Colon (tissue), 2 donors: ENCODE measurements around the gene SUGP2.

Experiments used
- FAIRE-seq: peaks from 2 replicates; lab custom pipeline; 2012; peaks lifted over from hg19 to GRCh38; lab: Jason Lieb, UNC
- donor health status: control.
- donor health status: control.

The SUGP2 gene

DNA sequence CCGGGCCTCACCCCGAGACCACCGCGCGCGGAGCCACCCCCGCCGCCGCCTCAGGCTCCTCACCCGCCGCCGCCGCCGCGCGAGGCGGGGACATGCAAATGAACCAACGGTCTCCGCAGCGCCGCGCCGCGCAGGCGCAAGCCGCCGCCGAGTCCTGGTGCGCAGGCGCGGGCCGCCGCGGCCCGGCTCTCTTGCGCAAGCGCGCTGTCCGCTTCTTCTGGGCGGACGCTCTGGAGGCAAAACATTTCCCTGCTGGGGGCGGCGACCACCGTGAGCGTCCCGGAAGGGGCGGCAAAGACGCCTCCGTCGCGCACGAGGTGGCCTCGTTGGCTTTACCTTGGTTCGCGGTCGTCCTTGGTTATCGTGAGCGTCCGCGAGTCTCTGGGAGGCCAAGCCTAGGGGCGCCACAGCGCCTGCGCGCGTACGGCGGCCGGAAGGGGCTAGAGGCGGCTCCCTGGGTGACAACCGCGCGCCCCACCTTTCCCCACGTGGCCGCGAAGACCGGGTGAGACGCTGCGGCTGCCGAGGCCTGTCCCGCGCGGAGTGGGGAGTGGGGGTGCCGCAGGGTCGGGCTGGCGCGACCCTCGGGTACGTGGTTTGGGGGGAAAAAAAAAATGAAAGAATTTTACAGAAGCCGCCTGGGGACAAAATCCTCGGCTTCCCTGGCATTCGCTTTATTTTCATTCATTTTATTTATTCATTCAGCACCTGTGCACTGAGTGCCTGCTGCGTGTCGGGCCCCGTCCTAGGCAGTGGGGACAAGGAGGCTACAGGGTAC is at the start of gene SUGP2, which contains the start of gene ARMC6:
SUGP2 (minus strand) TSS at position 92 of the 778 bp plus-strand sequence. CDS start 2,446 bp downstream, outside the sequence.
ARMC6 (plus strand) TSS at position 178 of the 778 bp plus-strand sequence. CDS start 607 bp downstream, outside the sequence.
- no peak for FAIRE-seq

DNA sequence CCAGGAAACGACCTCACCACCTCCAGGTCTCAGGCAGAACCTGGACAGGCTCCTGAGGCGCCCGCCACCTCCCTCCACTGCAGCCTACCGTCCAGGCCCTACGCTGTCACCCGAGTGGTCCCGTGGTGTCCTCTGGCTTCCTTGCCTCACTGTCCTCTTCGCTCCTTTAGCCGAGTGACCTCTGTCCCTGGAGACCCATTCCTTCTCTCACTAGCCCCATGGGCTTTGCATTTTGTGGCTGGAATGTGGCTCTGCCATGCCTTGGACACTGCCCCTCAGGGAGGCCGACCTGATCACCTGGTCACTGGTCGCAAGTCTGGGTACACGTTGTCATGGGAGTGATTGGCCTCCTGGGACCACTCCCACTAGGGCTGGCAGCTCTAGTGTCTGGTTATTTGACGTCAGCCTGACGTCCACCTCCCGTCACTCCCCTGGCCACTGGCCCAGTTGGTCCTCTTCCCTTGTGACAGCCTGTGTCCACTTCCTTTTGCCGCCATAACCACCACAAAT is 48.4 kb upstream of the SUGP2 start:
- no peak for FAIRE-seq

DNA sequence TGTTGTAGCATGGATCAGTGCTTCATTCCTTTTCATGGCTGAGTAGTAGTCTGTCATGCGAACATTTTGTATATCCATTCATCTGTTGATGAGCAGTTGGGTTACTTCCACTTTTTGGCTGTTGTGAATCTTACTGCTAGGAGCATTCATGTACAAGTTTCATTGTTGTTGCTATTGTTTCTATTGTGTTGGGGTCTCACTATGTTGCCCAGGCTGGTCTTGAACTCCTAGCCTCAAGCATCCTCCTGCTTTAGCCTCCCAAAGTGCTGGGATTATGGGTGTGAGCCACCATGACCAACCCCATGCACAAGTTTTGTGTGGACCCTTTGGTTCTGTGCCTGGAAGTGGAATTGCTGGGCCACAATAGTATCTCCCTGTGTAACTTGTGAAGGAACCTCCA is 46.3 kb upstream of the SUGP2 start:
- FAIRE-seq: no peak

DNA sequence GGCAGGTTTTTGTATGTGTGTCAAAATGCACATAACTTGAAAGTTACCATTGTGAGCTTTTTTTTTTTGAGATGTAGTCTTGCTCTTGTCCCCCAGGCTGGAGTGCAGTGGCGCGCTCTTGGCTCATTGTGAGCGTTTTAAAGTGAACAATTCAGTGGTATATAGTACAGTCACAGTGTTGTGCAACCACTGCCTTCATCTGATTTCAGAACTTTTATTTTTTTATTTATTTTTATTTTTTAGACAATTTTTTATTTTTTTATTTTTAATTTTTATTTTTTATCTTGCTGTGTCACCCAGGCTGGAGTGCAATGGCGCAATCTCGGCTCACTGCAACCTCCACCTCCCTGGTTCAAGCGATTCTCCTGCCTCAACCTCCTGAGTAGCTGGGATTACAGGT is 45.5 kb upstream of the SUGP2 start:
- no peak for FAIRE-seq

DNA sequence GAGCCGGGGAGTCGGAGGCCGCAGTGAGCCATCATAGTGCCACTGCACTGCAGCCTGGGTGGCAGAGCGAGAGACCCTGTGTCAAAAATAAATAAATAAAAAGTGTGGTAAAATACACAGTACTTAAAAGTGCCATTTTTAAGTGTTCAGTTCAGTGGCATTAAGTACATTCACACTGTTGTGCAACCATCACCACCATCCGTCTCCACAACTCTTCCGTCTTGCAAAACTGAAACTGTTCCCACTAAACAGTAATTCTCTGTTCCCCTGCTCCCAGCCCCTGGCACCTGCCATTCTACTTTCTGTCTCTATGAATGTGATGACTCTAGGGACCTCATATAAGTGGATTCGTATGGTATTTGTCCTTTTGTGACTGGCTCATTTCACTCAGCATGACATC is 43.8 kb upstream of the SUGP2 start:
- no peak for FAIRE-seq

DNA sequence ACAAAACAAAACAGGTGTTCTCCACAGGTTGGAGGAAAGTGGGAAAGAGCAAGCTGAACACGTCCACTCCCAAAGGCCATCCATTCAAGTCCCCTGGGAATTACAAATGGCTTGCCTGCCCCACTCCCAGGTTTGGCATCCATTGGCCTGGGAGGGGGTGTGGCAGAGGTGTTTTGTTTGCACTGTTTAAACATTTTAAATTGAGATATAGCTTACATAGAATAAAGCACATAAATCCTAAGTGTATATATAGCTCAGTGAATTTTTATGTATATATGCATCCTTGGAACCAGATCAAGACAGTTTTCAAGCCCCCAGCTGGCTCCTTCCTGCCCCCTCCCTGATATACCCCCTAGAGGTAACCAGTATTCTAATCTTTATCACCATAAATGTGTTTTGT is 43.2 kb upstream of the SUGP2 start:
- no peak for FAIRE-seq

DNA sequence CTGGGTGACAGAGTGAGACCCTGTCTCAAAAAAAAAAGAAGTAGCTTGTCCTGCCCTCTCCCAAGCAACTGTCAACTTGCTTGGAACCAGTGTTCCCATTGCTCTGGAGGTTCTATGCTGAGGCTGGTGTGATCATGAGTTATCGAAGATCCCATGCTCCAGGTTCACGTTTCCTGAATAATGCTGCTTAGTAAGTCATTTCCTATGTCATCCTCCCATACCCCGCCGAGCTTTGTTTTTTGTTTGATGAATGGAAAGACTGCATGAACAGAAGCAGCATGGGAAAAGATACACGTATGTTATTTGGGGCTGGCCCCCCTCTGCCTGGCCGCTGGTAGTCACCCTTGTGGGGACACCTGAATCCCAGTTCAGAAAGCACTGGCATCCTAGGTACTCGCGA is 41.8 kb upstream of the SUGP2 start:
- FAIRE-seq: no peak

DNA sequence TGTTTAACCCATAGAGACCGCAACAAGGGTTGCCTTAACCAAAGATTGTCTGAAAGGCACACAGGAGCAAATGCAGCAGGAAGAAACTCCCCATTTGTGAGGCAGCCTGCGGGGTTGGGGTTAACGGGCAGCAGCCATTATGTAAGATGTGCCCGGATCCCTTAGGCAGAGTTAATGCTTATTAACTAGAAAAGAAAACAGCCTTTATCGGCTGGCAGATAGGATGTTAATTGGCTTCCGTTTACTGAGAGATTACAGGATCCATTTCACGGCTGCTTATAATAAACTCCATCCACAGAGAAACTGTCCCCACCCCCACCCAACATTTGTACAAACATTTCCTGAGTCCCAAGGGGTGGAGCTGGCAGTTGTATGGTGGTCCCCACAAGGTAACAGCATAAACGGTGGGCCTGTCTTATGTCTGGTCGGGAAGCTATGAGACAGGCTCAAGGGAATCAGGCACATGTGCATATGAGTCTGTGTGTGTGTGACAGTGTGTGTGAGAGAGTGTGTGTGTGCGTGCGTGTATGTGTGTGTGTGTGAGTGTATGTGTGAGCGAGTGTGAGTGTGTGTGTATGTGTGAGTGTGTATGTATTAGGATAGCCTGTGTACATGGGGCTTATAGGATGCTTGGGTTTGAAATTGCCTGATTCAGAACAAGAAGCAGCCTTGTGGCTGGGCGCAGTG is 41.0 kb upstream of the SUGP2 start:
- FAIRE-seq: no peak

DNA sequence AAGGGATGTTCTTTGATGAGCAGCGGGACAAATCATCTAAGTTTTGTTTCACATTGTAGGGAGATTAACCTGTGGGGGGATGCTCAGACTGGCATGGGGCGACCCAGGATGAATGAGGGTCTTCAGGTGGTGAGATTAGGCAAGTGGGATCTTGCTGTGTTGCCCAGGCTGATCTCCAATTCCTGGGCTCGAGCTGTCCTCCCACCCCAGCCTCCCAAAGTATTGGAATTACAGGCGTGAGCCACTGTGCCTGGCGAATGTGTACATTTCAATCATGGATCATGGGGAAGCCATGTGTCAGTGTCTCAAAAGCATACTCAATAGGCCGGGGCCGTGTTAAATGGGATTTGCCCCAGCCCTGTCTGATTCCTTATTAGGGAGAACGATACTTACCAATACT is 38.6 kb upstream of the SUGP2 start:
- no peak for FAIRE-seq

DNA sequence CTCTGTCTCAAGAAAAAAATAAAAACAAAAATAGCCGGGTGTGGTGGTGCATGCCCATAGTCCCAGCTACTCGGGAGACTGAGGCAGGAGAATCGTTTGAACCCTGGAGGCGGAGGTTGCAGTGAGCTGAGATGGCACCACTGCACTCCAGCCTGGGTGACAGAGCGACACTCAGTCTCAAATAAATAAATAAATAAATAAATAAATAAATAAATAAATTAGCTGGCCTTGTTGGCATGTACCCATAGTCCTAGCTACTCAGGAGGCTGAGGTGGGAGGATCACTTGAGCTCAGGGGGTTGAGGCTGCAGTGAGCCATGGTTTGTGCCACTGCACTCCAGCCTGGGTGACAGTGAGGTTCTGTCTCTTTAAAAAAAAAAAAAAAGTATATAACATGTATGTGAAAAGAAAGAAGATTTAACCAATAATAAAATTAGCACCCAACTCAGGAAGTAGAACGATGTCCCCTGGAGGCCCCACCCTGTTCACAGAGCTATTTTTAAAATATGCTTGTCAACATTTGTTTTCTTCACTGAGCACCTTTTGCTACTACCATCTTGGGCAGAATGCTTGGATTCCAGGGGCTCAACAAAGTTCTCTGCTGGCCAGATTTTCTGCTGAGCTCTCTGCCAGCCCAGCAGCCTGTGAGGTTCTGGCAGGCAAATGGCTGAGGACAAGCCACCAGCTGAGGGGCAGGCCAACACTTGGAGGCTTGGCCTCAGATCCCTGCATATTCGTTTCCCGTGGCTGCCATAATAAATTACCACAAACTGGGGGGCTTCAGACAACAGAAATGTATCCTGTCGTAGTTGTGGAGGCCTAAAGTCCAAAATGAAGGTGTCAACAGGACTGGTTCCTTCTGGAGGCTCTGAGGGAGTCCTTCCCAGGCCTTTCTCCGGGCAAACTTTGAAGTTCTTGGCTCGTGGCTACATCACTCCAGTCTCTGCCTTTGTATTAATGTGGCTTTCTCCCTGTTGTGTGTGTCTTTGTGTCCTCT is 35.6 kb upstream of the SUGP2 start:
- FAIRE-seq: no peak

DNA sequence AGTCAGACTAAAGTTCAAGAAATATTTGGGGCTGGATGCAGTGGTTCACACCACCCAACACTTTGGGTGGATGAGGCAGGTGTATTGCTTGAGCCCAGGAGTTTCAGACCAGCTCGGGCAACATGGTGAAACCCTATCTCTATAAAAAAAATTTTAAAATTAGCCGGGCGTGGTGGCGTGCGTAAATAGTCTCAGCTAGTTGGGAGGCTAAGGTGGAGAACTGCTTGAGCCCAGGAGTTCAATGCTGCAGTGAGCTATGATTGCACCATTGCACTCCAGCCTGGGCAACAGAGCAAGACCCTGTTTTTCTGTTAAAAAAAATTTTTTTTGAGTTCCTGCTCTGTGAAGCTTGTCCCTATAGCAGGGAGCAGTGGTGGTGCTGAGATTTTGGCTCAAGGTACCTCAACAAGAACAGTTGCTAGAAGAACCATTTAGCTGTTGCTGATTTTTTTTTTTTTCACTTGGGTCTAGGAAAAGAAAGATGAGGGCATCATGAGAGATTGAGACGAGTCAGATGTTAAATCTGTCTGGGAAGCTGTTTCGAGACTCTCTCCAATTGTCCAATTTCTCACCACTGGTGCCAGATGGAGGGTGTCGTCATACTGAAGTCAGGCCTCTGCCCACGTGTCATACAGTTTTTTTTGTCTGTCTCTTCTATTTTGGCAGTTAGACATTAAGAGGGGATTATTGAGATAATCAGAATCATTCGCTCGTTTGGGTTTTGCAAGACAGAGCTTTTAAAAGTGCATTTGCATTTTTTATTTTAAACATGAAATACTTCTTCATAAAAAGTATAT is 34.2 kb upstream of the SUGP2 start:
- no peak for FAIRE-seq

DNA sequence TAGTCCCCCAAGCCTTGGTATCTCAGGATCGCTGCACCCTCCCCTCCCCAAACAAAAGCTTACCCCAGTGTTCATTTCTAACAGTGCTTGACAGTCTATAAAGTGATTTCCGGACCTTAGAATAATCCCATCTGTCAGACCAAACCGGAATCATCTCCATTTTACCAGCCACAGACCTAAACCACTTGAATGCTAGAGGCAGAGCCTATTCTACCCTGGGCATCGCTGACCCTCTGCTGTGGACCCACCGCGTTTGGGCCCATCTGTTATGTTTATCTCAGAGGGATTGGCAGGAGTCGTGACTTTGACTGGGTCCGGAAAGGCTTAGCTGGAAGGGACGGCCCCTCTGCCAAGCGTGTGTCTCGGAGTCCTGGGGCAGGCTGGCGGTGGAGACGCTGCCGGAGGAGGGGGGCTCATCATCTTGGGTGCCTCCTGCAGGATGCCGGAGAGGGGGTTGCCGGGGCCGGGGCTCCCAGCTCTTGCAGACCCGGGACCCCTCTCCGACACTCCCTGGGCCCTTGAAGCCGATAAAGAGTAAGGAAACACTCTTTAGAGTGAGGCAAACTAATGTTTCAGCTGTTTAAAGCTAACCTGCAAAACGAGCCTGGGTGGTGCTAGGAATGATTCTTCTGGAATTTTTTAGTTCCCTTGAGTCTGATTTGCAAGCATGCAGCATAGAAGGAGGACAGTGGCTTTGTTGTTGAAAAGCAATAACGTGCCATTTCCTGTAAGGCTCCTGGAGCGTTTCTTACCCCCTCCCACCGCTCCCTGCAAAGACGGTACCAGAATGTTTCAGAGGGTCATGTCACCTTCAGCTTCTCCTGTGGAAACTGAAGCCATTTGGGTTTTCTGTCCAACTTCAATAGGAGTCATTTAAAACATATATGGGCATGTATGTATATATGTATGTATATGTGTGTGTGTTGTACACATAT is 31.8 kb upstream of the SUGP2 start:
- FAIRE-seq: no peak

DNA sequence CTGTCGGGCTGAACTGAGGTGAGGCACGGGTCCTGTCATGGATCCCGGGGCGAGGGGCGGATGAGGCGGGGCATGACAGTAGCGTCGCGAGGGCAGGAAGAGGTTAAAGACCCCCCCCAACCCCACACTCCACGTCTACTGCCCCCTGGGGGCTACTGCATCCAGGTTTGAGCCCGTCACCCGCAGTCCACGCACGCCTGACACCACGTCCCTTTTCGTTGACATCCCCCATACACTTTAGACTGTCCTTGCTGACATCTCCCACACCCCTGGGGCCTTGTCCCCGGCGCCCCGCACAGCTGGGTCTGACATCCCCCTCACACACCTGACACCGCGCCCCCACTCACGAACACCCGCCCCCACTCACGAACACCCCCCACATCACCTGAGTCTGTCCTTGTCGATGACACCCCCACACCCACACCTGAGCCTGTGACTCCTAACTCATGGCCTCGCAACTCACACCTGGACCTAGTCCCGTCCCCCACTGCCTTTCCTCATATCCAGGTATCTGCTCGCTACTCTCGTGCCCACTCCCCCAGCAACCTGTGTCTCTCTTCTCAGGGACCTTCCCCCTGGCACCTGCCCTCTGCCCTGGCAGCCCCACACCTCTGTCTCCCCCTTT is 30.9 kb upstream of the SUGP2 start:
- FAIRE-seq: no peak

DNA sequence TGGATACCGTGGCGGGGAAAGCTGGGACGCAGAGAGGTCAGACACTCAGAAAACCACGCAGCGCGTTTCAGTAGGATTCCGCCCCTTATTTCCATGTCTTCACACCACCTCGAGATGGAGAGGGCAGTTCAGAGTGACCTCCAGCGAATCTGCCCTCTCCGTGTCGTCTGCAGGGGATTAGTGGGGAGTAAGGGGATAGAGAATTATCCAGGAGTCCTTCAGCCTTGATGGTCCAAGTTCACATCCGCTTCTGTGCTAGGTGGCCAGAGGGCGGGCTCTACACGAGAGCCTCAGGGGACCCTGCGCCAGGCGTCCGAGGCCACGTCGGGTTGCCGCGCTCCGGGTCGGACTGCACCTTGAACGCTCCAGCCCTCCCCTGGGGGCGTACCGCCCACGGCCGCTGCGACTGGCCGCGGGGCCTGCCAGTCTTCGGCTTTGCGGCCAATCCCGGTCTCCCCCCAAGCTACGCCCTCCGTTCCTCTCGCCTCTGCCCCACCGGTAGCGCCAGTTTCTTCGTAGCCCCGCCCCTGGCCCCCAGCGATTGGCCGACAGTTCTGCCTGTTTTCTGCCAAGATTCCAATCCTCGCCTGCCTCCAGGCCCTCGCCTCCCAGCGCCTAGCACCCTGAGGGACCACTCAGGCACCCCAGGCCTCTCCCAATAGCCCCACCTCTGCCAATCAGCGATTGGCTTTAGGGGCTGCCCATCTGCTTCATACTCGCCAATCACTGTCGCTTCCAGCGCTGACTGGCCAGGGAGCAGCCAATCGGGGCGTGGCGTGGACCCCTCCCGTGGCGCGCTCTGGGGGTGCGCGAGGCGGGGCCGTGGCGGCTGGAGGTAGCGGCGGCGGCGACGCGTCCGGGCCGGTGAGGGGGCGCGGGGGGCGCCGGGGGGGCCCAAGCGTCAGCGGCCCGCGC is 30.1 kb upstream of the SUGP2 start, which contains the start of gene SLC25A42:
SLC25A42 (plus strand) TSS at position 812 of the 915 bp plus-strand sequence. CDS start 32,131 bp downstream, outside the sequence.
- FAIRE-seq: peak; percentile 78

DNA sequence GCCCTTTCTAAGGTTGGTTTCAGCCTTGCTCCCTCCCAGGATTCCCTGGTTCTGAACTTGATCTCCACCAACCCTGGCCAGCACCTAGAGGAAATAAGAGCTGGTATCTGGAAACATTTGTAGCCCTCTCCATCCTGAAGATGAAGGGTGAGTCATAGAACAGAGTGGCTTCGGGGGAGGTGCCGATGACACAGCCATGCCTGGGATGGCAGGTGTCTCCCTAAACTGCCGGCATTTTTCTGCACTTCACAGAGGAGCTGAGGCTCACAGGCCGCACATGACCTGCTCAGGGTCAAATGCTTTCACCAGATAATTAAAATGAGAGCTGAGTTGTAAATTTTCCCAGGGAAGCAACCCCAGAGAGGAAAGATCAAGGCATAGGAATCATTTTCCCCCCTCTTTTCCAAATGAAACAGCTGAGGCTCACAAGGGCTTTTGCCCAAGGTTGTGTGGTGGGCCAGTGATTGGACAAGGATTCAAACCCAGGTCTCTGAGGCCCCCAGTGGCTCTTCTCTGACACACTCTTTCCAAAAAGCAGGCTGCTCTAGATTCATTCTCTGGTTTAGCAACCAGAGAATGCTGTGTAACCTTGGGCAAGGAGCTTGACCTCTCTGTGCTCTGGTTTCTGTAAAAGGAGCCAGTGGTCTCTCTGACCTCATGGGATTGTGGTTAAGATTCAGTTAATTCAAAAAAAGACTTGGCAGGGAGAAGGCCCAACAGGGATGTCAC is 29.3 kb upstream of the SUGP2 start:
- FAIRE-seq: no peak

DNA sequence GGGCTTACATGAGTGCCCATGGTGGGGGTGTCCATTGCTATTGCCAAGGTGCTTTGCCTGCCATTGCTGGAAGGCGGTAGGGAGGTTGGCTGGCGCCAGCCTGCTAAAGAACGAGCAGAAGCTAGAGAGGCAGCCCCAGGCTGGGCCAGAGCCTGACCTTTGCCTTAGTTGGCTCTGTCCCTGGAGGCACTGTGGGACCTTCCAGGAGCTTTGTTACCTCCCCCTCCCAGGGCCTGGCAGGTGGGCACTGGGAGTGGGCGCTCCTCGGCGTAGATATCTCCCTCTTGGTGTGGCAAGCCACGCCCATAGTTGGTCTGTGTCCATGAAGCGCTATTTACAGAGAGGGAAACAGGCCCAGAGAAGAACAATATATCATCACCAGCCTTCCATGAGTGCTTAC is 28.2 kb upstream of the SUGP2 start:
- FAIRE-seq: no peak

DNA sequence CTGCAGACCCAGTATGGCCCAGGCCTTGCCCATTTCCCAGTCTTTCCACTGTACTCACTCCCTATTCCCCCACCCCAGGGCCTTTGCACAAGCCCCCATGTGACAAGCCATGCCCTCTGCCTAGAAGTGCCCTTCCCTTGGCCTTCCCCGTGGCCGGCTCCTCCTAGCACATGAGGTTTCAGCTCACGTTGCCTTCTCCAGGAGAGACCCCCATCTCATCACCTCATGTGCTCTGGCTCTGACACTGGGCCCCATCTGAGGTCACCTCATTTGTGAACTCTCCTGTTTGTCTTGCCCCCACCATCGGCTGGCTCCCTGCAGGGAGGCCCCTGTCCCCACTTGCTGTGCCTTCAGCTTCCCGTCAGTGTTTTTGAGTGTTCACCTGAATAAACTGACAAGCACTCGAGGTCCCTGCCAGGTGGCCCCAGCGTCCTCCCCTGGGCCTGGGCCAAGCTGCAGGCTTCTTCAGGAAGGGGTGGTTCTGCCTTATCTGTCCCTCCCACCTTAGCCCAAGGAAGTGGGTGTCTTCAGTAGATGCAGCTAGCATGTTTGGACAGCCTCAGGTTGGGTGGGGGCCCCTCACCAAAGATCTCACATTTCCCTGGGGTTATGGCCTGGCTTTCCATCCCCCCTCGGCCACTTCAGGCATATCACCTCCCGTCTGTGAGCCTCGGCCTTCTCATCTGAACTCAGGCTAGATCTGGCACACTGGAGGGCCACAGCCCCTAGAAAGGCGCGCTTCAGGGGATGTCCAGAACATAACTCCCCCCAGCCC is 26.7 kb upstream of the SUGP2 start:
- no peak for FAIRE-seq
